HG02798 (cell line): Measurements from ENCODE around the gene RAPGEF1.
A peak's percentile ranks its signal among the peaks of the same experiment; 100 is the strongest.
"Not testable (repeated sequence)": the region's sequence is repeated elsewhere in the genome, so short reads cannot be mapped to it uniquely, and the experiment has no call there.

ENCODE experiments used
- ATAC-seq: cut with Tn5 transposase; IDR thresholded peaks from one replicate; pipeline ENCODE4 v1.9.1; 2021; ENCODE audit warnings: mild to moderate bottlenecking; ENCODE audit not compliant: unreplicated experiment, poor library complexity

Gene RAPGEF1

GRCh38 chr9:131550465-131550864 lies 189.4 kb downstream of the RAPGEF1 start:
- not testable (repeated sequence) for ATAC-seq

- ATAC-seq: not testable (repeated sequence)
These were observed 190.7 kb downstream of the RAPGEF1 start for GRCh38 chr9:131549186-131549585.

DNA sequence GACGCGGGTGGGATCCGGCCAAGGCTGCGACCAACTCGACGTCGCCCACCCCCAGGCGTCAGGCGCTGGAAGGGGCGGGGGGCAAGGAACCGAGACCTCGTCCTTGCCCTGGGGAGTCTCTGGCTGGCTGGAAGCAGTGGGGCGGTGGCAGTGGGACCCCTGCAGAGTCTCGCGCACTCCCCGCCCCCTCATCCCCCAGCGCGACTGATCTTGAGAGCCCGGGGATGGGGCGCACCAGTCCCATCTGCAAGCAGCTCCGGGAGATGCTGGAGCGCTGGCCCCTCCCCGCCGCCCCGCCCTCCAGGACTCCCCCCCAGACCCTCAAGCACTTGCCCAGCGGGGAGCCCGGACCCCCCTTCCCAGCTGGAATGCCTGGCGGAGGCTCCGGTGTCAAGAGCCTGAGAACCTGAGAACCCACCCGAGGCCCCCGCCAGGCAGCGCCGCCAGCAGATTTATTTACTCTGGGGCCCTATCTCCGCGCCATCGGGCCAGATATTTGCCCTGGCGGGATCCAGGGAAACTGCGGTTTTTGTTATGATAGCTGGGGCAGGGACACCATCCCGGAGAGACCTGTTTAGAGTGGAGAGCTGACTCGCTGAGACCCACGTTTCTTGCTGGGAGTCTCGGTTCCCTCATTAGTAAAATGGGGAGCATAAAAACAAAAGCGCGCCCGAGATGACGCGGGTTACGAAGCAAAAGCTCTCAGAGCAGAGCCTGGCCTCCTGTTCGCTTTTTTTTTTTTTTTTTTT lies 193.4 kb downstream of the RAPGEF1 start:
- no peak for ATAC-seq

DNA sequence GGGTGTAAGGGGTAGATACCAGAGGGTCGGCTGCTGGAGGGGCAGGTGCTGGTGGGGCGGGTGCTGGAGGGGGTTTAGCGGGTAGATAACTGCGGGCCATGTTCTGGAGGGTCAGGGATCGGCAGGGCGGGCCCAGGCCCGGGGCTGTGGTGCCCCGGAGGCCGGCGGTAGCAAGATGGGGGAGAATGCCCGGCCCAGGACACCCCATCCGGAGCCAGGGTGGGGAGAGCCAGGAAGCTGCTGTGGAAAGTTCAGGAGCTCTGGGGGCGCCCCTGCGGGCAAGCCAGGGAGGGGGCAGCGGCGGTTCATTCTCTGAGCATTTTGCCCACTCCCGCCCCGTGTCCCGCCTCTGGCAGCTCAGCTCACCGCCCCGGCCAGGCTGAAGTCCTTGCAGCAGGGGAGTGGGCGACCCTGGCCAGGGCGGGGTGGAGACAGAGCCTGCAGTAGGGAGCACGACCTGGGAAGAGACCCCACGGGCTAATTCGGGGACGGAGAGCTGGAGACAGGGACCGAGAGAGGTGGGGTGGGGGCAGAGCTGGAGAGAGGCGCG lies 194.0 kb downstream of the RAPGEF1 start:
- ATAC-seq: no peak

GRCh38 chr9:131545003-131545785 lies 194.7 kb downstream of the RAPGEF1 start, which contains the start of gene PRRT1B:
Gene PRRT1B (plus strand): TSS chr9:131545523. CDS start chr9:131545616, 93 bp downstream.
- ATAC-seq: no peak

- ATAC-seq: no peak
These were observed 196.7 kb downstream of the RAPGEF1 start for GRCh38 chr9:131543141-131543540.

- ATAC-seq: no peak
These were observed 200.5 kb downstream of the RAPGEF1 start for GRCh38 chr9:131539223-131539923.

DNA sequence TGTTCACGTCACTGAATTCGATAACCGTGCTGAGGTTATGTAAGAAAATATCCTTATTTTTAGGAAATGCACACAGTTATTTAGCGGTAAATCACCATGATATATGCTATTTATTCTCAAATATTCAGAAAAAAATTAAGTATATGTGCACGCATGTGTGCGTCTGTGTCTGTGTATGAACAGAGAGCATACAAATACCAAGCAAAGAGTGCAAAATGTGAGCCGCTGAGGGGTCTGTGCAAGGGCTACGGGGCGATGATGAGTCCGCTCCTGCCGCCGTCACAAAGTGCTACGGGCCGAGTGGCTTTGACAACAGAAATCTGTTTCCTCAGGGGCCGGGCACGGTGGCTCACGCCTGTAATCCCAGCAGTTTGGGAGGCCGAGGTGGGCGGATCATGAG lies 201.9 kb downstream of the RAPGEF1 start:
- ATAC-seq: no peak

GRCh38 chr9:131534721-131535237 lies 205.1 kb downstream of the RAPGEF1 start:
- no peak for ATAC-seq

DNA sequence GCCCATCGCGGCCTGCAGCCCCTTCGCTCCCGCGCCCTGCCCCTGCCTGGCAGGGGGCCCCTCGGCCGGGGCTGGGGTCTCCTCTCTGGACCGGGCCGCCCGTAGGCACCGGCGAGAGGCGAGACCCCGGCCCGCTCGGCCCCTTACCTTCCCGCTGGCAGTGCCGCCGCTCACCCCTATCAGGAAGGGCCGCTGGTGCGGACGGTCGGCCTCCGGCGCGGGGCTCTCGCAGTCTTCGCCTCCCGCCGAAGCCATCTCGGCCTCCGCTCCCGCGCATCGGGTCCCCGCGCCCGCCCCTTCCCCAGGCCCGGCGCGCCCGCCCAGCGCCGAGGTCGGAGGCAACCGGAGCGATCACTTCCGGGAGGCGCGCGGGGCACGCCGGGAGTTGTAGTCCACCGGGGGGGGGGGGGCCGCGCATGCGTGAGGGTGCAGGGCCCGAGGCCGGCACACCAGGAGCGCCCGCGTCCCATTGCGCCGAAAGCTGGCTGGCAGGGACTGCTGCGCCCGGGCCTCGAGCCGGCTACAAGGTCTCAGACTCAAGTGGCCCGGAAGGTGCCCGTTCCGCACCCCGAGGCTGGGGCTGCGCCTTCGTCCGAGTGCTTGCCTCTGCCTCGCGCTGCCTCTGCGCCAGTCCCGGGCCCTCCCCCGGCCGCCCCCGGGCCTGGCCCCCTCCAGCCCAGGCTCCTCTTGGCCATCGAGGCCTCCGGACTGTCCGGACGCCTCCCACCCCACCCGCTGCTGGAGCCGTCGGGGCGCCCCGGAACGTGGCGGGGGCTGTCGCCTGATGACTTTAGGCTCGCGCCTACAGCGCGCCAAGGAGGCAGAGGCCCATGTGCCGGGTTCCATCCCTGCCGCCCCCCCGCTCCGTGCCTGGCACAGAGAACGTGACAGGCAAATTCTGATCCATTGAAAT lies 208.7 kb downstream of the RAPGEF1 start, which contains the start of gene UCK1:
Gene UCK1 (minus strand): TSS at position 344 of the 913 bp plus-strand sequence. CDS start 89 bp downstream, at position 255.
- ATAC-seq: peak; percentile 85

GRCh38 chr9:131530546-131530919 lies 209.3 kb downstream of the RAPGEF1 start:
- ATAC-seq: no peak

GRCh38 chr9:131529597-131530545 lies 210.0 kb downstream of the RAPGEF1 start:
- no peak for ATAC-seq

DNA sequence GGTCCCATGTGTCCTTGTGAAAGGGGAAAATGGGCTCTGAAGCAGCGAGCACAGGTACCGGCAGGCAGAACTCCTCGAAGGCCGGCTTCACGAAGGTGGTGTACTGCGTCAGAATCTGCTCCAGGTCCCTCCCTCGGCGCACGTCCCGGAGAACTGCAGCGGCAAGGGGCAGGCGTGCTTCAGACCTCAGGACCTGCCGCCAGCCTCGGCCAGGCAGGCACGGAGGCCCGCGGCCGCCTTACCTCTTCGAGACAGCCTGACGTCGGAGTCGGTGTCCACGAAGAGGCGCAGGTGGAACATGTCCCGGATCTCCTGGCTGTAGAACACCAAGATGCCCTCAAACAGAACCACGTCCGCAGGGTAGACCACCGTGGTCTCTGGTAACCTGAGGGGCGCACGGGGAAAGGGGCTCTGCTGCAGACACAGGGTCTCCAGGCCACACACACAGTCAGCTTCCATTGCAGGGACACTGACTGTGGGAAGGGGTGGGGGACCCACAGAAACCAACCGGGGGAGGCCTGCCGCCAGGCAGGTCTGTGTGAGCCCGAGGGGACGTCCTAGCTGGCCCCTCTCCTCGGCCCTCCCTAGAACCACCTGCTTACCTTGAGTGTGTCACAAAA lies 210.9 kb downstream of the RAPGEF1 start:
- no peak for ATAC-seq

- ATAC-seq: no peak
These were observed 211.7 kb downstream of the RAPGEF1 start for GRCh38 chr9:131528186-131528585.
